GM21786 (cell line): ENCODE measurements around the gene PRMT1.

ENCODE experiments used
- ATAC-seq: cut with Tn5 transposase; IDR thresholded peaks from one replicate; pipeline ENCODE4 v1.9.1; 2021; ENCODE audit not compliant: unreplicated experiment

The PRMT1 gene

GRCh38 chr19:49687566-49688316 is 10.7 kb downstream of the PRMT1 start:
- ATAC-seq = no peak

- ATAC-seq = no peak
These were observed 11.6 kb downstream of the PRMT1 start for GRCh38 chr19:49688531-49689132.

- no peak for ATAC-seq
These were observed 12.3 kb downstream of the PRMT1 start, which contains the start of gene ADM5 for GRCh38 chr19:49689133-49690078. Gene ADM5, plus strand, starts transcription at chr19:49689594. Its CDS starts 244 bp downstream, at chr19:49689838.

- ATAC-seq = no peak
These were observed 13.1 kb downstream of the PRMT1 start for GRCh38 chr19:49690079-49690655.

DNA sequence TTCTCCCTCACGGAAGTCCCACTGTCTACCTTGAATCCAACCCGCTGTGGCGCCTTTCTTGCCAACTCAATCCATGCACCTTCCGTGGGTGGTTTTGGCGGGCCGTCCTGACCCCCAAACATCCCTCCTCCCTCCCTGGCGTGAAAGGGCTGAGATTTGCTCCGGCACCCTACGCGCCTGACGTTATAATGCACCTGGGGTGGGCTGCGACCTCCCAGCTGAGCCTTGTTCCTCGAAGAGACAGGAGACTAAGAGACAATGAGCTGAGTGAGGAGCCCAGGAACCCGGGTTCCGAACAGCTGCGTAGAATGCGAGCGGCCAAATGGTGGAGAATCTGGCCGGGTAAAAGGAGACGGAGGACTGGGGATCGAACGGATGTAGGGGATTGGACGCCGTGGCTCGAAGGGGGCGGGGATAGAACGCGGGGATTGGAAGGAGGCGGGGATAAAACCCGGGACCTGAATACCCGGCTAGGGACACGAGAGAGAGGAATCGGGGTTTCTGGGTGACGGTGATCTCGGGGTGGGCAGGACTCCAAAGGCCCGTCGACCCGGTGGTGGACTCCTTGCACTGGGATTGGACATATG is 13.7 kb downstream of the PRMT1 start, which contains the start of gene CPT1C:
Gene CPT1C, plus strand, starts transcription at position 461 of the 587 bp plus-strand sequence. CDS start 1,137 bp downstream, outside the sequence.
- no peak for ATAC-seq

DNA sequence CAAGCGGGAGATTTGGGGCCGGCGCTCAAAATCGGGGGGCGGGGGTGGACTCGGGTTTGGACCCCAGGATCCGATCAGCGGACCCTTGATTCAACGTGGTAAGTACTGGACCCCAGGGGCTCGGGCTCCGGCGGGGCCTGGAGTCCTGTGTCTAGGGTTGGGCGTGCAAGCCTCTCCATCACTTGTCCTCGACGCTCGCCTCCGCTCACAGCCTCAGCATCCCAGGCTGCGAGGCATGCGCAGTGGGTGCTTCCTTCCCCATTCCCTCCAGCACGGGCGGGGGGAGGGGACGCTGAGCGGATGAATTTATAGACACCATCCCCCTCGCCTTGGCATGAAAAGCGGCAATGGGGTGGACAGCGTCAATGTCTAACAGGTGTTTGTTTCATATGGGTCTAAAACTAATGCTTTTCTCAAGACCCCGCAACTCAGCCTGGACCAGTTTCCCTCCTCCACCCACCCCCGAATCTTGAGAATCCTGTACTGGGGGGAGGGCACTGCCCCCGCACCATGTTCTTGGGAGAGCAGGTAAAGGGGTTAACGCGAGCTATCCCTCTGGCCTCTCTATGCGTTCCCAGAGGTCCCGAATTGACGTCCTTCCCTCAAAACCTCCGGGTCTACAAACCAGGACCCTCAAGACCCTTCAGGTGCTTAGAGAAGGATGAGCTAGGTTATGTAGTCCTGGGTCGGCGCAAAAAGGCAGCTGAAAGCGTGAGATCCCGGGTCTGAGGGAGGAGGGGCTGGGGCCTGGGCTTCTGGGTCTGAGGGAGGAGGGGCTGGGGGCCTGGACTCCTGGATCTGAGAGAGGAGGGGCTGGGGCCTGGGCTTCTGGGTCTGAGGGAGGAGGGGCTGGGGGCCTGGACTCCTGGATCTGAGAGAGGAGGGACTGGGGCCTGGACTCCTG is 14.4 kb downstream of the PRMT1 start:
- no peak for ATAC-seq

DNA sequence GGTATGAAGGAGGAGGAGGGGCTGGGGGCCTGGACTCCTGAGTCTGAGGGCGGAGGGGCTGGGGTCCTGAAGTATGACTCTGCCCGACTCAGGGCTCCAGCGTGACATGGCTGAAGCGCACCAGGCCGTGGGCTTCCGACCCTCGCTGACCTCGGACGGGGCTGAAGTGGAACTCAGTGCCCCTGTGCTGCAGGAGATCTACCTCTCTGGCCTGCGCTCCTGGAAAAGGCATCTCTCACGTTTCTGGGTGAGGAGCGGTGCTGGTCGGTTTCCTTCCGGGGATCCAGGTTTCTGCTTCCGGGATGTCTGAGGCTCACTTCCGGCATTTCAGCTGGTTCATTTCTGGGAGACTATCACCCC is 15.1 kb downstream of the PRMT1 start:
- ATAC-seq = no peak

GRCh38 chr19:49696115-49696514 is 19.0 kb downstream of the PRMT1 start:
- no peak for ATAC-seq

GRCh38 chr19:49696865-49697264 is 19.8 kb downstream of the PRMT1 start:
- ATAC-seq = no peak

- ATAC-seq = no peak
These were observed 22.3 kb downstream of the PRMT1 start for GRCh38 chr19:49699364-49699763.

- no peak for ATAC-seq
These were observed 23.5 kb downstream of the PRMT1 start for GRCh38 chr19:49700563-49700962.

GRCh38 chr19:49701271-49701786 is 24.3 kb downstream of the PRMT1 start:
- no peak for ATAC-seq

GRCh38 chr19:49704888-49705642 is 28.0 kb downstream of the PRMT1 start:
- ATAC-seq = no peak

DNA sequence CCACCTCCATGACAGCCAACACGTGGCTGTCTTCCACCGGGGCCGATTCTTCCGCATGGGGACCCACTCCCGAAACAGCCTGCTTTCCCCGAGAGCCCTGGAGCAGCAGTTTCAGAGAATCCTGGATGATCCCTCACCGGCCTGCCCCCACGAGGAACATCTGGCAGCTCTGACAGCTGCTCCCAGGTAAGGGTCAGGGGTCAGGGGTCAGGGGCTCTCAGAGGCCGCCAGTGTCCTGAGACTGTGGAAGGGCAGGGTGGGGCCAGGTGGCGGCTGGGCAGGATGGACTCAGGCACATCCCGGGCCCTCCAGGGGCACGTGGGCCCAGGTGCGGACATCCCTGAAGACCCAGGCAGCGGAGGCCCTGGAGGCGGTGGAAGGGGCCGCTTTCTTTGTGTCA is 28.8 kb downstream of the PRMT1 start:
- no peak for ATAC-seq

GRCh38 chr19:49710372-49710951 is 33.4 kb downstream of the PRMT1 start:
- no peak for ATAC-seq

- ATAC-seq = no peak
These were observed 35.4 kb downstream of the PRMT1 start for GRCh38 chr19:49712397-49712859.

- no peak for ATAC-seq
These were observed 36.3 kb downstream of the PRMT1 start for GRCh38 chr19:49713236-49713845.

- ATAC-seq = no peak
These were observed 39.1 kb downstream of the PRMT1 start for GRCh38 chr19:49716154-49716553.
